Measurements from ENCODE around the gene PPP1R10.

DNA sequence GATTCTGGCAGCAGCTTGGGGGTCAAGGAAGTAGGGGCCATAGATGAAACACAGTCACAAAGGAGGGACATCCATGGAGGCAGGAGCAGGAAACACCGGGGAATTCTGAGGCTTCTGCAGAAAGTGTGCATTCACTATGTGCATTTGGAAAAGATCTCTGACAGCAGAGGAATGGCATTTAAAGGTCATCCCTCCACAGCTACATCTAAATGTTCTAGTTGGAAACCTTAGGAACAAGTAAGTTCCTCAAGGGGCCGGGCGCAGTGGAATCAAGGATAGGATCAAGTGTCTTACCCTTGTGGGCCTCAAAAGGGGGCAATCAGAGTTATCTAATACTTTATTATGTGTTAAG lies 38.7 kb upstream of the PPP1R10 start:
- TF ChIP-seq, protein P1, sequence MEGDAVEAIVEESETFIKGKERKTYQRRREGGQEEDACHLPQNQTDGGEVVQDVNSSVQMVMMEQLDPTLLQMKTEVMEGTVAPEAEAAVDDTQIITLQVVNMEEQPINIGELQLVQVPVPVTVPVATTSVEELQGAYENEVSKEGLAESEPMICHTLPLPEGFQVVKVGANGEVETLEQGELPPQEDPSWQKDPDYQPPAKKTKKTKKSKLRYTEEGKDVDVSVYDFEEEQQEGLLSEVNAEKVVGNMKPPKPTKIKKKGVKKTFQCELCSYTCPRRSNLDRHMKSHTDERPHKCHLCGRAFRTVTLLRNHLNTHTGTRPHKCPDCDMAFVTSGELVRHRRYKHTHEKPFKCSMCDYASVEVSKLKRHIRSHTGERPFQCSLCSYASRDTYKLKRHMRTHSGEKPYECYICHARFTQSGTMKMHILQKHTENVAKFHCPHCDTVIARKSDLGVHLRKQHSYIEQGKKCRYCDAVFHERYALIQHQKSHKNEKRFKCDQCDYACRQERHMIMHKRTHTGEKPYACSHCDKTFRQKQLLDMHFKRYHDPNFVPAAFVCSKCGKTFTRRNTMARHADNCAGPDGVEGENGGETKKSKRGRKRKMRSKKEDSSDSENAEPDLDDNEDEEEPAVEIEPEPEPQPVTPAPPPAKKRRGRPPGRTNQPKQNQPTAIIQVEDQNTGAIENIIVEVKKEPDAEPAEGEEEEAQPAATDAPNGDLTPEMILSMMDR (IDR thresholded peaks at IDR 0.05), result no peak
- TF ChIP-seq POLR2AphosphoS5 (IDR thresholded peaks at IDR 0.05; ENCODE audit: low read depth, low read length) (no peak), TCF7L2 (IDR thresholded peaks at IDR 0.05; ENCODE audit: low read depth, low read length) (no peak)

Data from Panc1 (cell line).